ENCODE data around the gene CPEB2. TPM values are rescaled to one million over a fixed set of nuclear protein-coding genes. Genes with fewer than 3 reads are reported as not detected.
A peak's percentile ranks its signal among the peaks of the same experiment; 100 is the strongest.

CPEB2 gene
- 10 to 100 TPM in 4 of 12 donors, 1 to 10 TPM in 7, not detected in 1; 5.2 to 17.3 (median 8.2) TPM for polyA plus RNA-seq (ENCODE audit: insufficient read length in 12 of 12)
- long read RNA-seq, donor 1, full-length matches to known transcripts, result 5 of 5 reads
- long read RNA-seq, donor 1, partial matches to known transcripts, result 0 of 5 reads
- long read RNA-seq, donor 1, other reads (novel, unspliced or antisense), result 0 of 5 reads
- long read RNA-seq, donor 2, full-length matches to known transcripts, result 1 of 1 reads
- long read RNA-seq, donor 2, partial matches to known transcripts, result 0 of 1 reads
- long read RNA-seq, donor 2, other reads (novel, unspliced or antisense), result 0 of 1 reads
- long read RNA-seq, donor 3, result 0 reads
- long read RNA-seq, donor 4, result 0 reads
- long read RNA-seq, donor 5, partial matches to known transcripts, result 0 of 1 reads
- long read RNA-seq, donor 5, other reads (novel, unspliced or antisense), result 0 of 1 reads
- long read RNA-seq, donor 6, full-length matches to known transcripts, result 1 of 1 reads
- long read RNA-seq, donor 6, partial matches to known transcripts, result 0 of 1 reads
- long read RNA-seq, donor 6, other reads (novel, unspliced or antisense), result 0 of 1 reads
- long read RNA-seq, donor 7, result 0 reads
- long read RNA-seq, donor 8, full-length matches to known transcripts, result 2 of 2 reads
- long read RNA-seq, donor 8, partial matches to known transcripts, result 0 of 2 reads
- long read RNA-seq, donor 8, other reads (novel, unspliced or antisense), result 0 of 2 reads
- long read RNA-seq, donor 9, result 0 reads
- long read RNA-seq, donor 10, full-length matches to known transcripts, result 2 of 2 reads
- long read RNA-seq, donor 10, partial matches to known transcripts, result 0 of 2 reads
- long read RNA-seq, donor 10, other reads (novel, unspliced or antisense), result 0 of 2 reads
- long read RNA-seq, donor 11, result 0 reads

GRCh38 chr4:15001869-15002658 is at the start of gene CPEB2:
CPEB2 (plus strand) TSS chr4:15002481; CDS start chr4:15002674, 193 bp downstream.
- peak; percentile 90 for DNase-seq

- DNase-seq, result no peak
Measured at GRCh38 chr4:14958436-14958835, 43.8 kb upstream of the CPEB2 start.

GRCh38 chr4:14961292-14961691 is 41.0 kb upstream of the CPEB2 start:
- no peak for DNase-seq

GRCh38 chr4:14965071-14965470 is 37.2 kb upstream of the CPEB2 start:
- no peak for DNase-seq

GRCh38 chr4:14967982-14968381 is 34.3 kb upstream of the CPEB2 start:
- DNase-seq, result no peak

GRCh38 chr4:14977830-14978229 is 24.5 kb upstream of the CPEB2 start:
- no peak for DNase-seq

- DNase-seq, result no peak
Measured at GRCh38 chr4:14984448-14984847, 17.8 kb upstream of the CPEB2 start.

GRCh38 chr4:14985161-14985560 is 17.1 kb upstream of the CPEB2 start:
- DNase-seq, result no peak

- no peak for DNase-seq
Measured at GRCh38 chr4:14985843-14986242, 16.4 kb upstream of the CPEB2 start.

- DNase-seq, result no peak
Measured at GRCh38 chr4:14987054-14987453, 15.2 kb upstream of the CPEB2 start.

- DNase-seq, result no peak
Measured at GRCh38 chr4:14990484-14990883, 11.8 kb upstream of the CPEB2 start.

- no peak for DNase-seq
Measured at GRCh38 chr4:14994242-14994641, 8.0 kb upstream of the CPEB2 start.

- peak; percentile 65 for DNase-seq
Measured at GRCh38 chr4:15001248-15001868, 923 bp upstream of the CPEB2 start.

GRCh38 chr4:15002659-15003400 is 549 bp downstream of the CPEB2 start:
- no peak for DNase-seq

- peak; percentile 16 for DNase-seq
Measured at GRCh38 chr4:15003401-15003890, 1.2 kb downstream of the CPEB2 start.

- DNase-seq, result peak; percentile 7
Measured at GRCh38 chr4:15003891-15004738, 1.8 kb downstream of the CPEB2 start.

- peak; percentile 51 for DNase-seq
Measured at GRCh38 chr4:15004739-15005301, 2.5 kb downstream of the CPEB2 start.

GRCh38 chr4:15005474-15006115 is 3.3 kb downstream of the CPEB2 start:
- no peak for DNase-seq
